Liver (tissue), 2 donors: ENCODE measurements around the gene LPIN3.

Experiments used
- NR2F2 ChIP-seq: IDR thresholded peaks from 2 replicates; pipeline ENCODE4 v1.6.1; 2016; ENCODE audit warnings: antibody characterized with exemption
- SP1 ChIP-seq: IDR thresholded peaks from 2 replicates; pipeline ENCODE4 v1.6.1; 2018; ENCODE audit warnings: antibody characterized with exemption, mild to moderate bottlenecking
- YY1 ChIP-seq: IDR thresholded peaks from 2 replicates; pipeline ENCODE4 v1.6.1; 2016; ENCODE audit warnings: antibody characterized with exemption, mild to moderate bottlenecking
- donor health status: healthy.

DNA sequence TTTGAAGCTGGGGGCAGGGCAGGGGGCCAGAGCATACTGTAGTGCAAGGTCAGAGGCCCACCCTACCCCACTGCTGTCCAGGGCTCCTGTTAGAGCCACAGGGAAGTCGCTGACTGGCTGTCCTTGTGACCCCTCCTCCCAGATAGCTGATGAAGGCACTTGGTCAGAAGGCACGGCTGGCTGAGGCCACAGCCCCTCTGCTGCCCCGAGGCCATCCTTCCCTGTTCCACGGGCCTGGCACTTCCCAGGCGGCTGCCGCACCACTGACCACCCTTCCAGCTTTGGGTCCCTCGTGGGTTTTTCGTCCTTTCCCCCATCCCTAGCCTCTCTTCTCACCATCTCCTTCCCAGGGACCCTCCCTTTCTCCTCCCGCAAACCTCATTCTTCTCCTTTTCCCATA is 35.2 kb downstream of the LPIN3 start:
- TF ChIP-seq SP1 (no peak), NR2F2 (no peak), YY1 (no peak)
